Mammary epithelial cell (primary cell): ENCODE results near the gene BTN1A1.

ENCODE experiments used
- CTCF ChIP-seq, 2 donors: IDR thresholded peaks in 1 of 2; conservative IDR thresholded peaks in 1 of 2; 2 replicates each; pipeline ENCODE4 v1.5.1; 2011 to 2012; ENCODE audit warnings: inconsistent platforms in 2 of 2, low read length in 2 of 2, mild to moderate bottlenecking in 2 of 2, control low read depth in 1 of 2, low read depth in 1 of 2; ENCODE audit not compliant: insufficient read depth in 1 of 2; ENCODE audit errors: extremely low read depth in 1 of 2
- EZH2 ChIP-seq: IDR thresholded peaks from 2 replicates; pipeline ENCODE4 v1.6.1; 2012; ENCODE audit warnings: low read length, inconsistent platforms, borderline replicate concordance

GRCh38 chr6:26455357-26455970 is 44.6 kb upstream of the BTN1A1 start:
- TF ChIP-seq CTCF (conservative IDR thresholded peaks at IDR 0.05 in 1 of 2, IDR thresholded peaks at IDR 0.05 in 1 of 2; ENCODE audit: extremely low read depth in 1 of 2, insufficient read depth in 1 of 2, low read depth in 1 of 2, low read length in 2 of 2), result no peak
- no peak for TF ChIP-seq EZH2
